GM23338 (cell line): ENCODE data around the gene CCDC54. TPM values are rescaled to one million over a fixed set of nuclear protein-coding genes. Genes with fewer than 3 reads are reported as not detected.

Experiments
- ATAC-seq: fragments of 200-7000 bp; cut with Tn5 transposase; 3 replicates; pipeline ENCODE4 v1.9.1; 2020
- DNase-seq: peaks from one replicate; pipeline ENCODE4 v3.0.0-alpha.2; 2015; ENCODE audit warnings: low spot score
- H2AFZ ChIP-seq: fragments of 200-600 bp; sonication (generic); 2 replicates; pipeline ENCODE4 v1.8.0; 2016; ENCODE audit warnings: antibody characterized with exemption, mild to moderate bottlenecking, moderate library complexity
- H3F3A ChIP-seq: fragments of 200-600 bp; sonication (generic); replicated peaks from 2 replicates; pipeline ENCODE4 v1.8.0; 2017; ENCODE audit warnings: antibody characterized with exemption, mixed run types, low read depth
- H3K27ac ChIP-seq: fragments of 200-600 bp; sonication (generic); 2 replicates; pipeline ENCODE4 v1.6.1; 2016; ENCODE audit warnings: low read depth
- H3K27me3 ChIP-seq: fragments of 200-600 bp; sonication (generic); 2 replicates; pipeline ENCODE4 v1.8.0; 2016; ENCODE audit warnings: mild to moderate bottlenecking, mixed run types, moderate library complexity; ENCODE audit not compliant: insufficient read depth
- H3K36me3 ChIP-seq: fragments of 200-600 bp; sonication (generic); 2 replicates; pipeline ENCODE4 v1.8.0; 2016; ENCODE audit warnings: mild to moderate bottlenecking; ENCODE audit not compliant: insufficient read depth
- H3K4me1 ChIP-seq: fragments of 200-600 bp; sonication (generic); 2 replicates; pipeline ENCODE4 v1.8.0; 2016; ENCODE audit warnings: mild to moderate bottlenecking, moderate library complexity; ENCODE audit not compliant: insufficient read depth
- H3K4me2 ChIP-seq: fragments of 200-600 bp; sonication (generic); 2 replicates; pipeline ENCODE4 v1.7.1; 2017; ENCODE audit warnings: mixed run types
- H3K4me3 ChIP-seq: fragments of 200-600 bp; sonication (generic); 2 replicates; pipeline ENCODE4 v1.6.1; 2016; ENCODE audit warnings: mixed run types
- H3K79me2 ChIP-seq: fragments of 200-600 bp; sonication (generic); replicated peaks from 2 replicates; pipeline ENCODE4 v1.8.0; 2017; ENCODE audit warnings: mild to moderate bottlenecking; ENCODE audit not compliant: insufficient read depth
- H3K9me2 ChIP-seq: fragments of 200-600 bp; sonication (generic); 2 replicates; pipeline ENCODE4 v1.8.0; 2017; ENCODE audit not compliant: insufficient read depth
- H4K20me1 ChIP-seq: fragments of 200-600 bp; sonication (generic); replicated peaks from 2 replicates; pipeline ENCODE4 v1.8.0; 2017; ENCODE audit warnings: mild to moderate bottlenecking; ENCODE audit not compliant: insufficient read depth
- H3K27ac Mint-ChIP-seq: 2 replicates; pipeline ENCODE4 v1.8.0; 2020; ENCODE audit warnings: inconsistent platforms, mild to moderate bottlenecking, moderate library complexity, mixed read lengths
- H3K27me3 Mint-ChIP-seq: 3 replicates; pipeline ENCODE4 v1.8.0; 2022; ENCODE audit warnings: low read depth, mild to moderate bottlenecking, moderate library complexity, mixed read lengths, inconsistent platforms; ENCODE audit not compliant: insufficient read depth, poor library complexity
- H3K36me3 Mint-ChIP-seq: 3 replicates; pipeline ENCODE4 v1.8.0; 2021; ENCODE audit warnings: low read depth, mild to moderate bottlenecking, inconsistent platforms, moderate library complexity, mixed read lengths
- H3K4me1 Mint-ChIP-seq: 3 replicates; pipeline ENCODE4 v1.8.0; 2020; ENCODE audit warnings: mild to moderate bottlenecking, inconsistent platforms, mixed read lengths
- H3K4me3 Mint-ChIP-seq: 3 replicates; pipeline ENCODE4 v1.8.0; 2021; ENCODE audit warnings: moderate library complexity, mild to moderate bottlenecking, inconsistent platforms, mixed read lengths
- H3K9me3 Mint-ChIP-seq: 3 replicates; pipeline ENCODE4 v1.8.0; 2020; ENCODE audit warnings: moderate library complexity, mild to moderate bottlenecking, inconsistent platforms, mixed read lengths
- CREB1 ChIP-seq: fragments of 250-450 bp; sonication (Bioruptor Pico); IDR thresholded peaks from 2 replicates; pipeline ENCODE4 v1.5.0; 2020; ENCODE audit warnings: low read depth, mild to moderate bottlenecking, moderate library complexity
- ETS1 ChIP-seq: IDR thresholded peaks from 2 replicates; pipeline ENCODE4 v1.6.1; 2016; ENCODE audit warnings: antibody characterized with exemption
- EZH2 ChIP-seq: fragments of 200-600 bp; sonication (generic); IDR thresholded peaks from one replicate; pipeline ENCODE4 v1.8.0; 2017; ENCODE audit warnings: antibody characterized with exemption, mild to moderate bottlenecking, low read depth; ENCODE audit not compliant: unreplicated experiment
- EZH2phosphoT487 ChIP-seq: fragments of 200-600 bp; sonication (generic); IDR thresholded peaks from one replicate; pipeline ENCODE4 v1.8.1; 2018; ENCODE audit warnings: antibody characterized with exemption; ENCODE audit not compliant: unreplicated experiment
- JUNB ChIP-seq: IDR thresholded peaks from one replicate; pipeline ENCODE4 v1.6.1; 2016; ENCODE audit warnings: antibody characterized with exemption; ENCODE audit not compliant: unreplicated experiment
- NANOG ChIP-seq: IDR thresholded peaks from 2 replicates; pipeline ENCODE4 v1.6.1; 2016; ENCODE audit warnings: antibody characterized with exemption, borderline replicate concordance
- POLR2AphosphoS5 ChIP-seq: IDR thresholded peaks from 2 replicates; pipeline ENCODE4 v1.6.1; 2016; ENCODE audit warnings: antibody characterized with exemption, low read depth
- STAT1 ChIP-seq: IDR thresholded peaks from one replicate; pipeline ENCODE4 v1.6.1; 2016; ENCODE audit warnings: antibody characterized with exemption; ENCODE audit not compliant: unreplicated experiment
- ZNF114 ChIP-seq: fragments of 250-450 bp; sonication (Bioruptor Pico); IDR thresholded peaks from 2 replicates; pipeline ENCODE4 v1.5.0; 2020; ENCODE audit warnings: mild to moderate bottlenecking, moderate library complexity
- ZNF331 ChIP-seq: fragments of 250-450 bp; sonication (Bioruptor Pico); IDR thresholded peaks from 2 replicates; pipeline ENCODE4 v1.5.0; 2020; ENCODE audit warnings: low read depth, mild to moderate bottlenecking, moderate library complexity
- ZNF462 ChIP-seq: fragments of 250-450 bp; sonication (Bioruptor Pico); IDR thresholded peaks from 2 replicates; pipeline ENCODE4 v1.5.0; 2020; ENCODE audit warnings: mild to moderate bottlenecking, moderate library complexity
- polyA plus RNA-seq: library from polyadenylated mRNA; unstranded; fragments of >200 nt; fragmentation: Nextera tagmentation; extraction: Ambion mirVana; gene quantifications from 2 replicates; pipeline ENCODE4 v1.2.1, GENCODE V29; 2016
- total RNA-seq: library from RNA; depleted of rRNA; stranded (reverse); fragments of >200 nt; shearing (Covaris generic); gene quantifications from 2 replicates; pipeline ENCODE4 v1.2.3, GENCODE V29; 2014
- TF ChIP-seq, protein P1 (sequence below): IDR thresholded peaks from one replicate; pipeline ENCODE4 v1.6.1; 2018; ENCODE audit warnings: antibody characterized with exemption; ENCODE audit not compliant: unreplicated experiment
- TF ChIP-seq, protein P2 (sequence below), 2 experiments: fragments of 200-600 bp in 1 of 2; sonication (generic) in 1 of 2; conservative IDR thresholded peaks; 2 replicates each; pipeline versions ENCODE4 v1.5.1 to v1.6.1; 2016 to 2017; ENCODE audit warnings: antibody characterized with exemption in 2 of 2, low read depth in 2 of 2, mild to moderate bottlenecking in 2 of 2, moderate library complexity in 1 of 2

CCDC54 gene
- total and polyA plus RNA-seq, 2 experiments from 2014 or later: not detected

- TF ChIP-seq ZNF331 (CRISPR knock-in tag) (no peak), JUNB (no peak), CREB1 (CRISPR knock-in tag) (no peak), POLR2AphosphoS5 (no peak), EZH2phosphoT487 (no peak), ETS1 (no peak), ZNF462 (CRISPR knock-in tag) (no peak), EZH2 (no peak), ZNF114 (CRISPR knock-in tag) (no peak), NANOG (no peak), STAT1 (no peak)
- TF ChIP-seq, protein P1, sequence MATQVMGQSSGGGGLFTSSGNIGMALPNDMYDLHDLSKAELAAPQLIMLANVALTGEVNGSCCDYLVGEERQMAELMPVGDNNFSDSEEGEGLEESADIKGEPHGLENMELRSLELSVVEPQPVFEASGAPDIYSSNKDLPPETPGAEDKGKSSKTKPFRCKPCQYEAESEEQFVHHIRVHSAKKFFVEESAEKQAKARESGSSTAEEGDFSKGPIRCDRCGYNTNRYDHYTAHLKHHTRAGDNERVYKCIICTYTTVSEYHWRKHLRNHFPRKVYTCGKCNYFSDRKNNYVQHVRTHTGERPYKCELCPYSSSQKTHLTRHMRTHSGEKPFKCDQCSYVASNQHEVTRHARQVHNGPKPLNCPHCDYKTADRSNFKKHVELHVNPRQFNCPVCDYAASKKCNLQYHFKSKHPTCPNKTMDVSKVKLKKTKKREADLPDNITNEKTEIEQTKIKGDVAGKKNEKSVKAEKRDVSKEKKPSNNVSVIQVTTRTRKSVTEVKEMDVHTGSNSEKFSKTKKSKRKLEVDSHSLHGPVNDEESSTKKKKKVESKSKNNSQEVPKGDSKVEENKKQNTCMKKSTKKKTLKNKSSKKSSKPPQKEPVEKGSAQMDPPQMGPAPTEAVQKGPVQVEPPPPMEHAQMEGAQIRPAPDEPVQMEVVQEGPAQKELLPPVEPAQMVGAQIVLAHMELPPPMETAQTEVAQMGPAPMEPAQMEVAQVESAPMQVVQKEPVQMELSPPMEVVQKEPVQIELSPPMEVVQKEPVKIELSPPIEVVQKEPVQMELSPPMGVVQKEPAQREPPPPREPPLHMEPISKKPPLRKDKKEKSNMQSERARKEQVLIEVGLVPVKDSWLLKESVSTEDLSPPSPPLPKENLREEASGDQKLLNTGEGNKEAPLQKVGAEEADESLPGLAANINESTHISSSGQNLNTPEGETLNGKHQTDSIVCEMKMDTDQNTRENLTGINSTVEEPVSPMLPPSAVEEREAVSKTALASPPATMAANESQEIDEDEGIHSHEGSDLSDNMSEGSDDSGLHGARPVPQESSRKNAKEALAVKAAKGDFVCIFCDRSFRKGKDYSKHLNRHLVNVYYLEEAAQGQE: no peak
- TF ChIP-seq, protein P2, sequence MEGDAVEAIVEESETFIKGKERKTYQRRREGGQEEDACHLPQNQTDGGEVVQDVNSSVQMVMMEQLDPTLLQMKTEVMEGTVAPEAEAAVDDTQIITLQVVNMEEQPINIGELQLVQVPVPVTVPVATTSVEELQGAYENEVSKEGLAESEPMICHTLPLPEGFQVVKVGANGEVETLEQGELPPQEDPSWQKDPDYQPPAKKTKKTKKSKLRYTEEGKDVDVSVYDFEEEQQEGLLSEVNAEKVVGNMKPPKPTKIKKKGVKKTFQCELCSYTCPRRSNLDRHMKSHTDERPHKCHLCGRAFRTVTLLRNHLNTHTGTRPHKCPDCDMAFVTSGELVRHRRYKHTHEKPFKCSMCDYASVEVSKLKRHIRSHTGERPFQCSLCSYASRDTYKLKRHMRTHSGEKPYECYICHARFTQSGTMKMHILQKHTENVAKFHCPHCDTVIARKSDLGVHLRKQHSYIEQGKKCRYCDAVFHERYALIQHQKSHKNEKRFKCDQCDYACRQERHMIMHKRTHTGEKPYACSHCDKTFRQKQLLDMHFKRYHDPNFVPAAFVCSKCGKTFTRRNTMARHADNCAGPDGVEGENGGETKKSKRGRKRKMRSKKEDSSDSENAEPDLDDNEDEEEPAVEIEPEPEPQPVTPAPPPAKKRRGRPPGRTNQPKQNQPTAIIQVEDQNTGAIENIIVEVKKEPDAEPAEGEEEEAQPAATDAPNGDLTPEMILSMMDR (conservative IDR thresholded peaks at IDR 0.05; ENCODE audit: low read depth in 2 of 2): no peak
- Histone ChIP-seq H3K4me3 (no peak overlapping the region), H2AFZ (no peak overlapping the region), H3K27me3 (no peaks in the 10 kb centered on the region), H3K36me3 (no peaks in the 10 kb centered on the region), H3K79me2 (no peaks in the 10 kb centered on the region), H3K27ac (no peak overlapping the region), H4K20me1 (no peaks in the 10 kb centered on the region), H3F3A (no peaks in the 10 kb centered on the region), H3K4me1 (no peaks in the 10 kb centered on the region), H3K9me2 (no peaks in the 10 kb centered on the region), H3K4me2 (no peak overlapping the region)
- Mint-ChIP-seq H3K9me3 (no peaks in the 10 kb centered on the region), H3K36me3 (no peaks in the 10 kb centered on the region), H3K27me3 (peaks cover 3% of the 10 kb centered on the region), H3K4me3 (no peak overlapping the region), H3K27ac (no peak overlapping the region), H3K4me1 (peaks cover 2% of the 10 kb centered on the region; the same call in 2 of the 3 replicates)
- DNase-seq (no peak), ATAC-seq (no peak)
These were observed 39.6 kb downstream of the CCDC54 start for GRCh38 chr3:107416886-107417285.
